ENCODE data around the gene SOX11. TPM values are rescaled to one million over a fixed set of nuclear protein-coding genes. Genes with fewer than 3 reads are reported as not detected.
A peak's percentile ranks its signal among the peaks of the same experiment; 100 is the strongest.

SOX11 gene
- total RNA-seq, 2 donors from 2014 or later = not detected

DNA sequence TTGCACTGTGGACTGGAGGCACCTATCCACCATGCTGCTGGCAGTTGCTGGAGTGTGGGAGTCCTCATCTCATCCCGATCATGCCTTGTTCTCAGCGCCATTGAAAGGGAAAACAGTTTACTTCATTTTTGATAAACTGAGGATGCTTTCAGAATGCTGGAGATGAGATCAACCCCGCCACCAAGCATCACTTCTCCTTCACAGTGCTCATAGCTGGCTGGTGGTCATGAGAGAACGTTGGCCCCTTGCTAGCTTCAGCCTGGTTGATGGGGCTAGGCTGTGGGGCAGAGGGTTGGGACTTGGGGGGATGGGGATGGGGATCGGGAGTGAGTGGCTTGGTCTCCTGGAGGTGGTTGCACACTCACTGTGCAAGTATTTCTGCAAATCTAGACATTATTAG, 30.1 kb downstream of the SOX11 start:
- H3K27ac ChIP-seq = no peak overlapping the region
- no peaks in the 10 kb centered on the region for H3K9me3 ChIP-seq
- ATAC-seq (ENCODE audit: insufficient number of reproducible peaks, low FRiP score, low read depth) (no peak), DNase-seq (ENCODE audit: low spot score) (no peak)
- no peaks in the 10 kb centered on the region for H3K36me3 ChIP-seq
- H3K4me3 ChIP-seq = no peak overlapping the region
- H3K4me1 ChIP-seq (ENCODE audit: control insufficient read depth in 1 of 2, low read depth in 2 of 2) = peaks cover 0 to 9% of the 10 kb centered on the region in 2 donors
- TF ChIP-seq, protein P1, sequence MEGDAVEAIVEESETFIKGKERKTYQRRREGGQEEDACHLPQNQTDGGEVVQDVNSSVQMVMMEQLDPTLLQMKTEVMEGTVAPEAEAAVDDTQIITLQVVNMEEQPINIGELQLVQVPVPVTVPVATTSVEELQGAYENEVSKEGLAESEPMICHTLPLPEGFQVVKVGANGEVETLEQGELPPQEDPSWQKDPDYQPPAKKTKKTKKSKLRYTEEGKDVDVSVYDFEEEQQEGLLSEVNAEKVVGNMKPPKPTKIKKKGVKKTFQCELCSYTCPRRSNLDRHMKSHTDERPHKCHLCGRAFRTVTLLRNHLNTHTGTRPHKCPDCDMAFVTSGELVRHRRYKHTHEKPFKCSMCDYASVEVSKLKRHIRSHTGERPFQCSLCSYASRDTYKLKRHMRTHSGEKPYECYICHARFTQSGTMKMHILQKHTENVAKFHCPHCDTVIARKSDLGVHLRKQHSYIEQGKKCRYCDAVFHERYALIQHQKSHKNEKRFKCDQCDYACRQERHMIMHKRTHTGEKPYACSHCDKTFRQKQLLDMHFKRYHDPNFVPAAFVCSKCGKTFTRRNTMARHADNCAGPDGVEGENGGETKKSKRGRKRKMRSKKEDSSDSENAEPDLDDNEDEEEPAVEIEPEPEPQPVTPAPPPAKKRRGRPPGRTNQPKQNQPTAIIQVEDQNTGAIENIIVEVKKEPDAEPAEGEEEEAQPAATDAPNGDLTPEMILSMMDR (IDR thresholded peaks at IDR 0.05) = no peak
- no peaks in the 10 kb centered on the region for H3K27me3 ChIP-seq (replicated peaks; ENCODE audit: insufficient read depth)

DNA sequence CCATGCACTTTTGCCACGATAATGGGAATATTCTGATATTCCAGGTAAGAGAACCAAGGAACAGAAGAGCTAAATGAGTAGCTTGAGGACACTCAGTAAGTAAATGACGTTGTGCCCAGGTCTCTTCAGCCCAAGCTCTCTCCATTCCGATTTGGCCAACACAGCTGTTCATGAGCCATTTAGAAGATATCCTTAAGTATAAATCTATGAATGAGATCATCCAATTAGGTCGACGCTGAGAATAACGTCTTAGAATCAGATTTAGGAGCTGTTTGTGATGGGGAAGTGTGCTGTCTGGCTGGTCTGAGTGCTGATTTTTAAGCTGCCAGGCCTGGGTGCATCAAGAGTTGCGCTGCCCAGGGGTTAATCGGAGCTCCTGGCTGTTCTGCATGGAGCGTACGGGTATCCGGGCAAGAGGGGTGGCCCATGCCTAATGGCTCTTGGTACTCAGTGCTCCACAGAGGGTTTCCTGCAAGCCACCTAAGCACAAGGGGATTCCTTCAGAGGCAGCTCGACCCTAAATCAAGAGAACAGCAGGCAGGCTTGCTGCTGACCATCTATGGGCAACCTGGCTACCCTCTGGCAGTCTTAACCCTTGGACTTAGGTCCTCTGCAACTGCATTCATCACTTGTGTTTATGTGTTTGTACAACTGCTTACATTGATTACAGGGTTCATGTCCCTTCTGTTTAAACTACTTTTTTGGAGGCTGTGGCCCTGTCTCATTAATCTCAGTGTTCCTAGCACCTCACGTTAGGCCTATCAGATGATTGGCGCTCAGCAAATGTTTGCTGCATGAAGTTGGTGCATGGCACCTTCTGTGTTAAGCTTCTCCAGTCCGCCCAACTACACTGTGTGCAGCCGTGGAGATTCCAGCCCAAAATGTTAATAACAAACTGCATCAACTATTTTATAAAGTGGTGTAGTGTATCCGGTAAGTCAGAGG, 31.9 kb downstream of the SOX11 start:
- no peak for DNase-seq (ENCODE audit: low spot score)
- H3K9me3 ChIP-seq = no peaks in the 10 kb centered on the region

GRCh38 chr2:5725072-5725471, 32.9 kb downstream of the SOX11 start:
- no peak for ATAC-seq (ENCODE audit: insufficient number of reproducible peaks, low FRiP score, low read depth)

More for the DNA sequence above, 31.9 kb downstream of the SOX11 start:
- H3K27ac ChIP-seq = no peak overlapping the region
- H3K4me3 ChIP-seq = no peak overlapping the region
- ATAC-seq (ENCODE audit: insufficient number of reproducible peaks, low FRiP score, low read depth) = no peak
- TF ChIP-seq, protein P1 (IDR thresholded peaks at IDR 0.05) = no peak
- H3K27me3 ChIP-seq (replicated peaks; ENCODE audit: insufficient read depth) = no peaks in the 10 kb centered on the region
- H3K36me3 ChIP-seq = no peaks in the 10 kb centered on the region
- peaks cover 0 to 9% of the 10 kb centered on the region in 2 donors for H3K4me1 ChIP-seq (ENCODE audit: control insufficient read depth in 1 of 2, low read depth in 2 of 2)

GRCh38 chr2:5725794-5726463, 33.7 kb downstream of the SOX11 start:
- H3K27ac ChIP-seq = no peak overlapping the region
- ATAC-seq (ENCODE audit: insufficient number of reproducible peaks, low FRiP score, low read depth) = no peak
- H3K36me3 ChIP-seq = no peaks in the 10 kb centered on the region
- TF ChIP-seq, protein P1 (IDR thresholded peaks at IDR 0.05) = no peak
- peak overlapping the region; percentile 64 for H3K4me3 ChIP-seq
- H3K9me3 ChIP-seq = no peaks in the 10 kb centered on the region
- peaks cover 0 to 9% of the 10 kb centered on the region in 2 donors for H3K4me1 ChIP-seq (ENCODE audit: control insufficient read depth in 1 of 2, low read depth in 2 of 2)
- H3K27me3 ChIP-seq (replicated peaks; ENCODE audit: insufficient read depth) = no peaks in the 10 kb centered on the region
- no peak for DNase-seq (ENCODE audit: low spot score)

More at GRCh38 chr2:5725072-5725471, 32.9 kb downstream of the SOX11 start:
- Histone ChIP-seq H3K9me3 (no peaks in the 10 kb centered on the region), H3K36me3 (no peaks in the 10 kb centered on the region), H3K4me1 (ENCODE audit: control insufficient read depth in 1 of 2, low read depth in 2 of 2) (peaks cover 0 to 9% of the 10 kb centered on the region in 2 donors), H3K27ac (no peak overlapping the region), H3K27me3 (replicated peaks; ENCODE audit: insufficient read depth) (no peaks in the 10 kb centered on the region), H3K4me3 (no peak overlapping the region)
- TF ChIP-seq, protein P1 (IDR thresholded peaks at IDR 0.05) = no peak
- no peak for DNase-seq (ENCODE audit: low spot score)

GRCh38 chr2:5727235-5727634, 35.1 kb downstream of the SOX11 start:
- no peak for DNase-seq (ENCODE audit: low spot score)

More at GRCh38 chr2:5727235-5727634, 35.1 kb downstream of the SOX11 start:
- Histone ChIP-seq H3K27ac (no peak overlapping the region), H3K9me3 (no peaks in the 10 kb centered on the region), H3K4me3 (no peak overlapping the region), H3K36me3 (no peaks in the 10 kb centered on the region), H3K4me1 (ENCODE audit: control insufficient read depth in 1 of 2, low read depth in 2 of 2) (peaks cover 0 to 9% of the 10 kb centered on the region in 2 donors), H3K27me3 (replicated peaks; ENCODE audit: insufficient read depth) (no peaks in the 10 kb centered on the region)
- TF ChIP-seq, protein P1 (IDR thresholded peaks at IDR 0.05) = no peak
- no peak for ATAC-seq (ENCODE audit: insufficient number of reproducible peaks, low FRiP score, low read depth)
